GM12874 (cell line): ENCODE data around the gene HIVEP3.

Source experiments
- CTCF ChIP-seq: IDR thresholded peaks from 2 replicates; pipeline ENCODE4 v1.5.1; 2011; ENCODE audit warnings: low read depth, mild to moderate bottlenecking, control low read depth, low read length, moderate library complexity; ENCODE audit not compliant: insufficient read depth

The HIVEP3 gene

DNA sequence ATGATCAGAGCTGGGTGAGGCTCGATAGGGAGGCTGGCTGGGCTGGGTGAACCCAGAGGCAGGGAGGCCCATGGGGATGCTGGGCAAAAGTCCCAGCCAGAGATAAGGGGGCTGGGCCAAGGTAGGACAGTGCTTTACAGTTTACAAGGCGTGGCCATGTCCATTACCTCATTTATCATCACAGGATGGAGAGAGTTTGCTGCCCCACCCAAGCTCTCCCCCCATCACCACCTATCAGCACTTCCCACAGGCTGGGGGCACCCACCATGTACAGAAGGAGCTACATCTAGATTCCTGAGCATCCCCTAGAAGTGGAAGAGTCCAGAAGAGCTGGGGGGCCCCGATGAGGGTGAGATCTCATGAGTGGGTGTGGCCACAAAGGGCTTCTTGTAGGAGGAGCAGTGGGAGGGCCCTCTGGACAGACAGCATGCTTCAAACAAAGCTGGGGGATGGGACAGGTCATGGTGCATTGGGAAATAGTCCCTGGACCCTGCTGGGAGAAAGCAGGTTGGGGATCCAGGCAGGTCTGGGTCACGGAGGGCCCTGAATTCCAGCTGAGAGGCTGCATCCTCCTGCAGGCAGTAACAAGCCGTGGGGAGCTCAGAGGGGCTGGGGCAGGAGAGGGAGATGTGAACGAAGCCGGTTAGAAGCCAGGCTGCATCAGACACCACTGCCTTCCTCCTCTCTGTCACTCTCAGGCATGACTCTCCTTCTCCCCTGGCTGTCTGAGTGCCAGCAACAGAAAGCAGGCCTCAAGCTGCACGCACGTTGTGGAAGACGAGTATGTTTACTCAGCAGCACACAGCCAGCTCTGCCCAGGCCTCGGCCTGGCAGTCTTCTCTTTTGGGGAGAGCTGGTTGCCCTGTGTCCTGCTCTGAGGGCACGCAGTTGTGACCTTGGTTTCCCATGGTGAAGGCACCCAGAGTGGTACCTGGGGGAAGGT, 202.3 kb downstream of the HIVEP3 start:
- no peak for TF ChIP-seq CTCF

DNA sequence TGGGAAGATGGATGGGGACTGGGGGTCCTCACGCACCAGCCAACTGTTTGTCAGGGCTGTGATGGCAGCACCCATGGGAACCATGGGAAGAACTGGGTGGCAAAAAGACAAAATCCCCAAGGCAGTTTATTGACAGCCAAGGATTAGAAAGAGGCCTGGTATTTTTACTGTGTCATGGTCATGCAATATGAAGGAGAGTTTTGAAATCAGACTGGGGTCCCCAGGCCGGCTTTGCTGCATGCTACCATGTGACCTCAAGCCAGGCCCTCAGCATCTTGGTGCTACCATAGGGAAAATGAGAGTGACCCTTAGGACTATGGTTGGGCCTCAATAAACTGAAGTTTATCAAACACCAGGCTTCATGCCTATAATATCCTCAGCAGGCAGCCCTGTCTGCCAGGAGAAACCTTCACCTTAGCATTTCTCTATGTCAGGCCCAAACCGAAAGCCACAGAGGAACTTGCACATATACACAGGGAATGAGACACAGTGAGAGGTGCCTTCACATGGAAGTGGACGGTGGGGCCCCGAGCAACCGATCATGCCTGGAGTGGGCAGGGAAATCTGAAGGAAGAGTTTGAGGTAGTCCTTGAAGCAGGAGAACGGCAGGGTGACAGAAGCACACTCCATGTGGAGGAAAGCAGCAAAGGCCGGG, 203.2 kb downstream of the HIVEP3 start:
- TF ChIP-seq CTCF: no peak

DNA sequence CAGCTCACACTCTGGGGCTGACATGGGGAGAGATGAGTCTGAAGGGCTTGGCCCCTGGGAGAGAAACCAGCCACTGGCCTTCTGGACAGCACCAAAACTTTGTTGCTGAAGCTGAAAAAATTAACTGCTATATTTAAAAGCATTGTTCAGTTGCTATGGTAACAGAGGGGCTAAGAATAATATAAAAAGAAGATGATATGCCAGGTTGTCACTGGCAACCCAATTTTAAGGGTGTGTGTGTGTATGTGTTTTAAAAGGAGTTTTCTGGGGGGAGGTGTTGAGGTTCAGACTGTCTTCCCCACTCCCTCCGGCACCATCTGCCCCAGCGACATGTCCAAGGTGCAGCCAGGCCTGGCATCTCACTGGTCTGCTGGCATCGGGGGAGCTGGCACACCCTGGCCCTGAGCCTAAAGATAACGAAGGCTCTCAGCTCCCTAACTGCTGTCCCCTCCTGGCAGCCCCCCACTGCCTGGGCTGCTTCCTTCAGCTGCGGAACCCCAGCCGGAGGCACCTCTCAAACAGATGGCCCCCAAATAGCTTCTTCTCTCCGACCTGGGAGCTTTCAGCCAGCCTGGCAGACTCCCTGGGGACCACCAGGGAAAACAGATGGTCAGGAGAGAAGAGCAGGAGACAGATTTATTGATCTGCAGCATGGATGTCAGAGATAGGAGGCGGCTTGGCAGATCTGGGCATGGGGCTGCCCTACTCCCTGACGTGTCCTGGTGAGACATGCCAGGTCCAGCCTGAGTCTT, 203.9 kb downstream of the HIVEP3 start:
- no peak for TF ChIP-seq CTCF

GRCh38 chr1:41713557-41714327, 205.0 kb downstream of the HIVEP3 start:
- TF ChIP-seq CTCF: no peak

DNA sequence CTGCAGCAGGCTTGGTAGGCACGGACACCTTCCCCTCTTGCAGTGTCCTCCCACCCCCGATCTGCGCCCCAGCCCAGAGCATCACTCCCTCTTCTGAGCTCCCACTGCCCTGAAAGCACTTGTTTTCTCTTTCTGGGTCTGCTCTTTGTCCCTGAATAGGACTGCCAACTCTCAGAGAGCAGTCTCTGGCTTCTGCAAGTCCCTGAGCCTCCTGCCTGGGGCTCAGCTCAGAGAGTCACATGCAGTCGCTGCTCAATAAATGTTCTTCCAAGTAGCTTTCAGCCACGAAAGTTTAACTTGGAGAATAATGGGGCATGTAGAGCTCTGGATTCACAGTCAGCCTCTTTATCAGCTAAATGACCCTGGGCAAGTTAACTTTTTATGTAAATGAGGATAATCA, 205.6 kb downstream of the HIVEP3 start:
- TF ChIP-seq CTCF: no peak

DNA sequence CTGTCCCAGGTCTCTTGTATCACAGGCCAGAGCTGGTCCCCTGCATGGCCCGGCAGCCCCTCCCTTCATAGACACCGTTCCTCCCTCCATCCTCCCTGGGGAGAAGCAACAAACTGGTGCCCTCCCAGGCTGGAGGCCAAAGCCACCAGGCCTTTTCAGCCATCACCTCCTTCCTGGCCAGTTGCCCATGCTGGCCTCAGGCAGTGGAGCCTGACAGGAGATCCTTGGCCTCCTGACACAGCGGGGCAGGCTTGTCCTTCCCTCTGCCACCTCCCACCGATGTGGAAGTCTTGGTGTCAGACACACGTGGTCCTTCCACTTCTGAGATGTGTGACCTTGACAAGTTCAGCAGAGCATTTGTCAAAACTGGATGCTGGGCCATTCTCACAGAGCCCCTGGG, 206.0 kb downstream of the HIVEP3 start:
- TF ChIP-seq CTCF: no peak

GRCh38 chr1:41712081-41712480, 206.6 kb downstream of the HIVEP3 start:
- TF ChIP-seq CTCF: no peak
